IMR-90 (cell line): Measurements from ENCODE around the gene SNED1. TPM values are rescaled to one million over a fixed set of nuclear protein-coding genes. Genes with fewer than 3 reads are reported as not detected.

Source experiments
- ATAC-seq: fragments of 200-7000 bp; cut with Tn5 transposase; 2 replicates; pipeline ENCODE4 v1.9.1; 2020; ENCODE audit warnings: low read depth, mild to moderate bottlenecking, moderate library complexity
- BruUV-seq: library from RNA; stranded (reverse); fragments of 400-500 nt; replicated peaks from 2 replicates; lab custom pipeline; 2021; lab: Mats Ljungman, UMichigan
- CTCF ChIA-PET: fragments of 300-600 bp; formaldehyde crosslinking; extraction: SDS; loops from one replicate; lab custom pipeline; 2021; ENCODE audit warnings: antibody characterized with exemption; lab: Yijun Ruan, JAX
- POLR2A ChIA-PET: fragments of 300-600 bp; sonication (Branson Sonifier 250); formaldehyde crosslinking; loops from one replicate; lab custom pipeline; 2022; ENCODE audit warnings: antibody characterized with exemption; ENCODE audit not compliant: unreplicated experiment; lab: Charles Lee
- DNase-seq: peaks from one replicate; pipeline ENCODE4 v3.0.0; 2013
- H2AFZ ChIP-seq: replicated peaks from 2 replicates; pipeline ENCODE3; 2013; ENCODE audit warnings: low read length, mild to moderate bottlenecking; ENCODE audit not compliant: poor library complexity
- H2AK5ac ChIP-seq: 2 replicates; pipeline ENCODE4 v1.6.1; 2013; ENCODE audit warnings: low read depth, low read length, inconsistent platforms
- H2AK9ac ChIP-seq: replicated peaks from 2 replicates; pipeline ENCODE3; 2013; ENCODE audit warnings: mild to moderate bottlenecking, low read depth, low read length, moderate library complexity; ENCODE audit not compliant: poor library complexity
- H2BK120ac ChIP-seq: 2 replicates; pipeline ENCODE4 v1.6.1; 2013; ENCODE audit warnings: low read depth, low read length, inconsistent platforms
- H2BK15ac ChIP-seq: 3 replicates; pipeline ENCODE4 v1.6.1; 2013; ENCODE audit warnings: low read depth, low read length, inconsistent platforms
- H2BK20ac ChIP-seq: 2 replicates; pipeline ENCODE4 v1.6.1; 2013; ENCODE audit warnings: low read depth, mild to moderate bottlenecking, inconsistent platforms, low read length, moderate library complexity
- H2BK5ac ChIP-seq: 2 replicates; pipeline ENCODE4 v1.6.1; 2013; ENCODE audit warnings: mild to moderate bottlenecking, low read depth, low read length, inconsistent platforms; ENCODE audit not compliant: poor library complexity, severe bottlenecking
- H3K14ac ChIP-seq: replicated peaks from 2 replicates; pipeline ENCODE4 v1.6.1; 2013; ENCODE audit warnings: low read depth, low read length, inconsistent platforms
- H3K18ac ChIP-seq: 2 replicates; pipeline ENCODE4 v1.6.1; 2013; ENCODE audit warnings: low read depth, low read length, control low read depth
- H3K23ac ChIP-seq: 2 replicates; pipeline ENCODE4 v1.6.1; 2013; ENCODE audit warnings: low read depth, low read length, inconsistent platforms
- H3K27ac ChIP-seq: 2 replicates; pipeline ENCODE4 v1.5.1; 2013; ENCODE audit warnings: mild to moderate bottlenecking, control low read depth, low read length; ENCODE audit not compliant: insufficient read depth
- H3K27me3 ChIP-seq: 2 replicates; pipeline ENCODE4 v1.6.1; 2013; ENCODE audit warnings: low read length; ENCODE audit not compliant: control insufficient read depth, insufficient read depth
- H3K36me3 ChIP-seq: 2 replicates; pipeline ENCODE4 v1.6.1; 2013; ENCODE audit warnings: low read length, mixed read lengths; ENCODE audit not compliant: control insufficient read depth, insufficient read depth
- H3K4ac ChIP-seq: 2 replicates; pipeline ENCODE4 v1.6.1; 2013; ENCODE audit warnings: low read depth, low read length, inconsistent platforms
- H3K4me1 ChIP-seq: 2 replicates; pipeline ENCODE4 v1.6.1; 2013; ENCODE audit warnings: low read length, mixed read lengths; ENCODE audit not compliant: control insufficient read depth, insufficient read depth
- H3K4me2 ChIP-seq: 2 replicates; pipeline ENCODE4 v1.6.1; 2013; ENCODE audit warnings: low read depth, mild to moderate bottlenecking, control low read depth, low read length, moderate library complexity
- H3K4me3 ChIP-seq: 2 replicates; pipeline ENCODE4 v1.5.1; 2013; ENCODE audit warnings: low read depth, mild to moderate bottlenecking, control low read depth, low read length, moderate library complexity; ENCODE audit not compliant: insufficient read depth
- H3K56ac ChIP-seq: 2 replicates; pipeline ENCODE4 v1.6.1; 2013; ENCODE audit warnings: low read length, inconsistent platforms; ENCODE audit not compliant: insufficient read depth; ENCODE audit errors: extremely low read depth
- H3K79me1 ChIP-seq, 2 experiments: 2 replicates each; pipeline ENCODE4 v1.6.1; 2013; ENCODE audit warnings: low read length in 2 of 2, inconsistent platforms in 1 of 2, low read depth in 1 of 2
- H3K9ac ChIP-seq: 2 replicates; pipeline ENCODE4 v1.6.1; 2013; ENCODE audit warnings: low read depth, low read length, control low read depth
- H3K9me1 ChIP-seq: 2 replicates; pipeline ENCODE4 v1.6.1; 2013; ENCODE audit warnings: low read length, inconsistent platforms; ENCODE audit not compliant: insufficient read depth
- H3K9me3 ChIP-seq: 2 replicates; pipeline ENCODE4 v1.6.1; 2013; ENCODE audit warnings: low read length; ENCODE audit not compliant: control insufficient read depth, insufficient read depth
- H4K20me1 ChIP-seq: 2 replicates; pipeline ENCODE4 v1.6.1; 2013; ENCODE audit warnings: low read length, inconsistent platforms; ENCODE audit not compliant: insufficient read depth
- H4K5ac ChIP-seq: 2 replicates; pipeline ENCODE4 v1.6.1; 2013; ENCODE audit warnings: mild to moderate bottlenecking, low read depth, low read length, control low read depth
- H4K8ac ChIP-seq, 2 experiments: 2 replicates each; pipeline ENCODE4 v1.6.1; 2013; ENCODE audit warnings: low read depth in 2 of 2, low read length in 2 of 2, control low read depth in 1 of 2, inconsistent platforms in 1 of 2
- H4K91ac ChIP-seq: 2 replicates; pipeline ENCODE4 v1.6.1; 2013; ENCODE audit warnings: low read depth, low read length, inconsistent platforms; ENCODE audit not compliant: insufficient read depth
- BHLHE40 ChIP-seq: fragments of 150-350 bp; IDR thresholded peaks from 2 replicates; pipeline ENCODE4 v1.6.1; 2016; ENCODE audit warnings: mild to moderate bottlenecking, low read depth, low read length
- RAD21 ChIP-seq: IDR thresholded peaks from 2 replicates; pipeline ENCODE4 v1.6.1; 2012; ENCODE audit warnings: low read length, improper control_type of control experiment
- SMC3 ChIP-seq: fragments of 150-350 bp; IDR thresholded peaks from 2 replicates; pipeline ENCODE4 v1.6.1; 2016; ENCODE audit warnings: low read depth, mild to moderate bottlenecking, antibody characterized with exemption, low read length, moderate library complexity
- WGBS, 2 experiments: methylation state at CpG; one replicate each; pipeline versions ENCODE4 v1.1.5 to v1.1.7; 2013; ENCODE audit warnings: missing lambda C conversion rate in 2 of 2; ENCODE audit not compliant: insufficient read length in 1 of 2; ENCODE audit errors: extremely low coverage in 2 of 2; 5-methylcytosine and 5-hydroxymethylcytosine counted together
- dilution Hi-C: fragments of 300-500 bp; cut with HindIII; formaldehyde crosslinking; loops from one replicate; pipeline ENCODE4 v1.14.3; 2018; ENCODE audit warnings: low sequenced_read_pairs; ENCODE audit not compliant: unreplicated experiment
- in situ Hi-C: fragments of 300-500 bp; cut with MboI; formaldehyde crosslinking; loops from 3 replicates; pipeline ENCODE4 v1.14.3; 2019; ENCODE audit warnings: low sequenced_read_pairs, inconsistent platforms, mixed read lengths
- intact Hi-C: fragments of 100-400 bp; cut with micrococcal nuclease; formaldehyde crosslinking; loops from 2 replicates; pipeline ENCODE4 v1.10.0; 2022
- polyA plus RNA-seq, 3 experiments: library from polyadenylated mRNA; depleted of rRNA; stranded (reverse); fragments of >200 nt; gene quantifications; 2 replicates each; pipeline ENCODE4 v1.2.3, GENCODE V29; 2012; ENCODE audit warnings: low replicate concordance in 1 of 3
- total RNA-seq: library from RNA; depleted of rRNA; stranded (reverse); fragments of >200 nt; gene quantifications from 2 replicates; pipeline ENCODE4 v1.2.3, GENCODE V29; 2012

Gene SNED1
- total and polyA plus RNA-seq, 2 of the 4 experiments (the other 2 are of a cell fraction) = 1.1 to 3.4 TPM

DNA sequence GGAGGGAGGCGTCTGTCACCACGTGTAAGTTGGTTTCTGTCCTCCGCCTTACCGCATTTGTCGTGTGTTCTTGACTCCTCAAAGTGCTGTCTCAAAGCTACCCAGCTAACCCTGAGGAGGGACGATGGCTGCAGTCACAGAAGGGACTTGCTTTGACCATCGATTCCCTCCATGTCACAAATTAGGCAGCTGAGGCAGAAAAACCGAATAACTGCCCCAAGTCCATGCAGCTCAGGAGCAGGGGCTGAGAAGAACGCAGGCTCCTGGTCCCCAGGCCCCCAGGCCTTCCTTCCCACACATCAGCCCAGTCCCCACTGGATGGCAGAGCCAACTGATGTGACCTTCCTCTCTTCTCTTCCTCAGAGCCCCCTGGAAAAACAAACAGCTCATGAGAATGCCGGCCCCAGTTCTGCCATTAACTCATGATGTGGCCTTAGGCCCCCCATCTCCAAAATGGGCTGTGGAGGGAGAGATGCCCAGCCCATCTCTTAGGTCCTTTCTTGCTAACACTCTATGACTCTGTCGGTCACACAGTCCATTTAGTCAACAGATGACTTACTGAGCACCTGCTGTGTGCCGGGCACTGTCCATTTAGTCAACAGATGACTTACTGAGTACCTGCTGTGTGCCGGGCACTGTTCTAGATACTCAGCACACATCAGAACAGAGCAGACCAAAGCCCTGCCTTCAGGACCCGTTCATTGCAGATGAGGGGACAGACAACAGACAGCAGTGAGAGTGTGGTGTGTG lies 84.1 kb downstream of the SNED1 start:
- Histone ChIP-seq H3K18ac (no peak overlapping the region), H2AFZ (no peak overlapping the region), H3K79me1 (no peaks in the 10 kb centered on the region), H4K91ac (no peak overlapping the region), H3K4me3 (no peak overlapping the region), H2AK9ac (no peak overlapping the region), H3K36me3 (peaks cover 10% of the 10 kb centered on the region), H3K4me1 (no peaks in the 10 kb centered on the region), H2BK120ac (no peak overlapping the region), H3K14ac (no peak overlapping the region), H2BK20ac (no peak overlapping the region), H3K4me2 (no peak overlapping the region), H4K8ac (no peak overlapping the region), H3K23ac (no peak overlapping the region), H3K9me1 (no peaks in the 10 kb centered on the region; the same call in 1 of the 2 replicates), H2BK15ac (no peak overlapping the region), H3K9me3 (no peaks in the 10 kb centered on the region), H2BK5ac (no peak overlapping the region), H4K5ac (no peak overlapping the region), H4K20me1 (no peaks in the 10 kb centered on the region), H2AK5ac (no peak overlapping the region), H3K4ac (no peak overlapping the region), H3K27ac (no peak overlapping the region), H3K9ac (no peak overlapping the region), H3K27me3 (no peaks in the 10 kb centered on the region), H3K56ac (no peak overlapping the region)
- ATAC-seq = no peak
- in situ Hi-C loops (no loop called here), intact Hi-C loops (no loop called here), dilution Hi-C loops (no loop called here)
- DNase-seq = no peak
- ChIA-PET POLR2A (interaction anchor here (0.7 kb wide), 1 partner anchor 219 kb away, joined by 3 read pairs; no protein-coding TSS in a partner anchor), CTCF (no interaction called here)
- BruUV-seq = no TSS peak
- TF ChIP-seq BHLHE40 (no peak), SMC3 (no peak), RAD21 (no peak)
- WGBS, 2 experiments = 77% methylated on average over 12 of the region's 14 CpGs; no CpG with 5 or more reads in 1 of the 2 experiments
